Left forelimb (tissue), 1 donor: ENCODE data around the gene PRSS22.
A peak's percentile ranks its signal among the peaks of the same experiment; 100 is the strongest.

Experiments
- DNase-seq: peaks from one replicate; pipeline ENCODE4 v3.0.0-alpha.2; 2018; ENCODE audit warnings: low spot score

PRSS22 gene

GRCh38 chr16:2816751-2817339 lies 41.1 kb downstream of the PRSS22 start, which contains the start of gene PRSS21:
PRSS21 (plus strand) TSS chr16:2817237; CDS start chr16:2817269, 32 bp downstream.
- DNase-seq, result peak; percentile 52

- DNase-seq, result peak; percentile 30
Measured at GRCh38 chr16:2815299-2815771, 42.6 kb downstream of the PRSS22 start.

- DNase-seq, result peak; percentile 62
Measured at GRCh38 chr16:2814551-2815298, 43.2 kb downstream of the PRSS22 start.

GRCh38 chr16:2813771-2814221 lies 44.2 kb downstream of the PRSS22 start:
- peak; percentile 54 for DNase-seq

GRCh38 chr16:2811703-2812471 lies 46.1 kb downstream of the PRSS22 start:
- peak; percentile 45 for DNase-seq

GRCh38 chr16:2810651-2811050 lies 47.3 kb downstream of the PRSS22 start:
- DNase-seq, result peak; percentile 11

GRCh38 chr16:2809149-2809760 lies 48.7 kb downstream of the PRSS22 start:
- no peak for DNase-seq

GRCh38 chr16:2808181-2808580 lies 49.8 kb downstream of the PRSS22 start:
- DNase-seq, result peak; percentile 37

GRCh38 chr16:2806286-2806685 lies 51.7 kb downstream of the PRSS22 start:
- DNase-seq, result peak; percentile 50

GRCh38 chr16:2804728-2805127 lies 53.2 kb downstream of the PRSS22 start:
- peak; percentile 36 for DNase-seq

GRCh38 chr16:2803545-2804195 lies 54.3 kb downstream of the PRSS22 start:
- DNase-seq, result no peak
